ENCODE measurements around the gene SLC10A7.

DNA sequence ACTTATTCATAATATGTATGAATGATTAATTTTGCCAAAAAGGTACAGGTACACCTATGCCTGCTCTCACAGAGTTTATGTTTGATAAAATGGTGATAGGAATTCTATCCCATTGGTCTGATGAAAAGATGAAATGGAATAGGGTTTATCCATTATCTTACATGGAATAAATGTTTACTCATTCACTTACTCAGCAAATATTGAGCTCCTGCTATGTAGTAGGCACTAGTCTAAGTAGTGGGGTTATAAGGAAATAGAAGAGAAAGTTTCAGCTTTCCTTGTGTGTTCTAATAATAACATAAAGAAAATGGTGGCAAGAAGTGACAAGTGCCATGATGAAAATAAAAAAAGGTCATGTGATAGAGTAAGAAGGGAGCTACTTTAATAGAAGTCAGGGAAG lies 12.4 kb upstream of the SLC10A7 start:
- TF ChIP-seq, protein P1, sequence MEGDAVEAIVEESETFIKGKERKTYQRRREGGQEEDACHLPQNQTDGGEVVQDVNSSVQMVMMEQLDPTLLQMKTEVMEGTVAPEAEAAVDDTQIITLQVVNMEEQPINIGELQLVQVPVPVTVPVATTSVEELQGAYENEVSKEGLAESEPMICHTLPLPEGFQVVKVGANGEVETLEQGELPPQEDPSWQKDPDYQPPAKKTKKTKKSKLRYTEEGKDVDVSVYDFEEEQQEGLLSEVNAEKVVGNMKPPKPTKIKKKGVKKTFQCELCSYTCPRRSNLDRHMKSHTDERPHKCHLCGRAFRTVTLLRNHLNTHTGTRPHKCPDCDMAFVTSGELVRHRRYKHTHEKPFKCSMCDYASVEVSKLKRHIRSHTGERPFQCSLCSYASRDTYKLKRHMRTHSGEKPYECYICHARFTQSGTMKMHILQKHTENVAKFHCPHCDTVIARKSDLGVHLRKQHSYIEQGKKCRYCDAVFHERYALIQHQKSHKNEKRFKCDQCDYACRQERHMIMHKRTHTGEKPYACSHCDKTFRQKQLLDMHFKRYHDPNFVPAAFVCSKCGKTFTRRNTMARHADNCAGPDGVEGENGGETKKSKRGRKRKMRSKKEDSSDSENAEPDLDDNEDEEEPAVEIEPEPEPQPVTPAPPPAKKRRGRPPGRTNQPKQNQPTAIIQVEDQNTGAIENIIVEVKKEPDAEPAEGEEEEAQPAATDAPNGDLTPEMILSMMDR (IDR thresholded peaks at IDR 0.05; ENCODE audit: poor library complexity) = no peak
- no peak for TF ChIP-seq EZH2 (IDR thresholded peaks at IDR 0.05; ENCODE audit: borderline replicate concordance)
